Measurements from ENCODE around the gene BANP.

DNA sequence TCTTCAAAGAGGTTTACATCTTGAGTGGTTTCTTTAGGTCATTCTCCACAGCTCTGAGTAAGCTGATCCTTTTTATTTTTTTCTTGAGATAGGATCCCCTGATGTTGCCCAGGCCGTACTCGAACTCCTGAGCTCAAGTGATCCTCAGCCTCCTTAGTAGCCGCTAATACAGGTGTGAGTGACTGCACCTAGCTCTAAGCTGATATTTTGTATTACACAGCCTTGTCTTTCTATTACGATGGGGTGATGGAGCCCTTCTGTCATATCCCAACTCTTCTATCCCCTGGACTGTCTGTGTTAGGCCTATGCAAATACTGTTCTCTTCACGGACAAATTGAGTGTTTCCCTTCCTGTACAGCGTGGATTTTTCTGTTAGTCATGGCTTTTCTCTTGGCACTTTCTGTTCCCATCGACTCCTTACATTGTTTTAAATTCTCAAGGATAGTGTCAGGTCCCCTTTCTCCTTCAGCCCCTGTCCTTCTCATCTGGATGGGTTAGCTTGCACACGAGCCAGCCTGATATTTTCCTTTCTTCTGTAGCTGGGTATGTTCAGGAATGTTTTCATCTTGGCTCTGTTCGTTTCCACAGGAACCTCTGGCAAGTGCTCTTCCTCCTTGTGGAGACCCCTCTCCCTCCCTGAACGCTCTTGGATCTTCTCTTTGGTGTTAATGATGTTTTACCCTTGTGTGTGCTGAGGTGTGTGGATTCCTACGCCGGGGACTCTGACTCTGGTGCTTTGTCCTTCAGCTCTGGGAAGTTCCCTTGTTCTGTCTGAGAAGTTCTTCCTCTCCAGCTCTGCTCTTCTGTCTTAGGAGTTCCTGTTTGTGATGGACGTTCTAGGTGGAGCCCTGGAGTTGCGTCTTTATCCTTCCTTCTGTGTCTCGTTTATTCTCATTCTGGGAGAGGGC is 2.3 kb downstream of the BANP start:
- TF ChIP-seq, protein P1, sequence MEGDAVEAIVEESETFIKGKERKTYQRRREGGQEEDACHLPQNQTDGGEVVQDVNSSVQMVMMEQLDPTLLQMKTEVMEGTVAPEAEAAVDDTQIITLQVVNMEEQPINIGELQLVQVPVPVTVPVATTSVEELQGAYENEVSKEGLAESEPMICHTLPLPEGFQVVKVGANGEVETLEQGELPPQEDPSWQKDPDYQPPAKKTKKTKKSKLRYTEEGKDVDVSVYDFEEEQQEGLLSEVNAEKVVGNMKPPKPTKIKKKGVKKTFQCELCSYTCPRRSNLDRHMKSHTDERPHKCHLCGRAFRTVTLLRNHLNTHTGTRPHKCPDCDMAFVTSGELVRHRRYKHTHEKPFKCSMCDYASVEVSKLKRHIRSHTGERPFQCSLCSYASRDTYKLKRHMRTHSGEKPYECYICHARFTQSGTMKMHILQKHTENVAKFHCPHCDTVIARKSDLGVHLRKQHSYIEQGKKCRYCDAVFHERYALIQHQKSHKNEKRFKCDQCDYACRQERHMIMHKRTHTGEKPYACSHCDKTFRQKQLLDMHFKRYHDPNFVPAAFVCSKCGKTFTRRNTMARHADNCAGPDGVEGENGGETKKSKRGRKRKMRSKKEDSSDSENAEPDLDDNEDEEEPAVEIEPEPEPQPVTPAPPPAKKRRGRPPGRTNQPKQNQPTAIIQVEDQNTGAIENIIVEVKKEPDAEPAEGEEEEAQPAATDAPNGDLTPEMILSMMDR (IDR thresholded peaks at IDR 0.05; ENCODE audit: extremely low read depth in 1 of 2, insufficient read depth in 1 of 2, low read depth in 1 of 2, low read length in 2 of 2) = no peak
- TF ChIP-seq JUN (IDR thresholded peaks at IDR 0.05; ENCODE audit: borderline replicate concordance, insufficient read depth, insufficient read length, low read depth) = no peak
- TF ChIP-seq POLR2AphosphoS5 (IDR thresholded peaks at IDR 0.05; ENCODE audit: insufficient read depth, low read depth, low read length) = peak; percentile 14

Measured in endothelial cell of umbilical vein (primary cell).